ENCODE results near the gene CD74.

CD74 gene

DNA sequence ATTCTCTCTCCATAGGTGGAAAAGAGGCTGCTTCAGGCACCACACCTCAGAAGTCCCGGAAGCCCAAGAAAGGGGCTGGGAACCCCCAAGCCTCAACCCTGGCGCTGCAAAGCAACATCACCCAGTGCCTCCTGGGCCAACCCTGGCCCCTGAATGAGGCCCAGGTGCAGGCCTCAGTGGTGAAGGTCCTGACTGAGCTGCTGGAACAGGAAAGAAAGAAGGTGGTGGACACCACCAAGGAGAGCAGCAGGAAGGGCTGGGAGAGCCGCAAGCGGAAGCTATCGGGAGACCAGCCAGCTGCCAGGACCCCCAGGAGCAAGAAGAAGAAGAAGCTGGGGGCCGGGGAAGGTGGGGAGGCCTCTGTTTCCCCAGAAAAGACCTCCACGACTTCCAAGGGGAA, 16.4 kb downstream of the CD74 start:
- DNase-seq: no peak

DNA sequence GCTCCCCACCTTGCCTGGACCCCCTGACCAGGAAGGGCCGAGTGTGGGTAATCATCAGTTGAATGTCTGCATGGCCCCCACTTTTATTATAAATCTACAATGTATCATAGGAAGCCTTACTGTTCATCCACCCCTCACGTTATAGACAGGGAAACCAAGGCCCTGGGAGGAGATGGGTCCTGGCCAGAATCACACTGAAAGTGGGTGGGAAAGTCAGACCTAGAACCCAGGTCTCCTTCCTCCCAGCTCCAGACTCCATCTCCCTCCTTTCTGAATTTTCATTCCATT, 17.1 kb downstream of the CD74 start:
- DNase-seq: no peak

DNA sequence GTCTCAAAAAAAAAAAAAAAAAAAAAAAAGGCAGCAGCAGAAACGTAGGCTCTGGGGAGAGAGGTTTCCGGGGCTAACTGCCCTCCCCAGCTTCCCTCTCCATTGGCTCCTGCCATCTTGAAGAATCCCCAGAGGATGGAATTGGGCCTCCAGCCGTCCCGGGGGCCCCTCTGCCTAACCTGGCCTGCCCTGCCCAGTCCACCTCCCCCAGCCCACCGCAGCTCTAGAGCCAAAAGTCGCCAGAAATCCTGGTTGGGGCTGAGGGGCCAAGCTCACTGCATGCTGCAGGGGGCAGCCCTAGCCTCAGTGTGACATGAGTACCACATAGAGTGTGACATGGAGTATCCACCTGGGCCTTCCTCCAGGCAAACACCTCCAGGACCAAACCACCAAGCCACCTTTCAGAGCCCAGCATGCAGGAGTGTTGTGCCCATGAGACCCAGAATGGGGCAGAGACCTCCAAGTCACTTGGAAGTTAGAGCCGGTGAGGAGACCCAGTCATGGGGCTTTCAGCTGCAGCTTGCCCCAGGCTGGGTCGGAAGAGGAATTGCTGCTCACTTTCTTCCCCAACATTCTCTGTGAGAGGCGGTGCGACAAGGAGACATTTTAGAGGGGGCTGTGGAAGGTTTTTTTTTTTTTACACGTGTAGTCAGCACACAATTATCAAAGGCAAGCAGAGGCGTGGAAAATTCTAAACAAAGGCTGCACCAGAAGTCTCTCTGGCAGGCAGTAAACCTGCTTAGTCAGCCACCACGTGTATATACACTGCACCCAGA, 17.6 kb downstream of the CD74 start:
- DNase-seq: peak; percentile 16

DNA sequence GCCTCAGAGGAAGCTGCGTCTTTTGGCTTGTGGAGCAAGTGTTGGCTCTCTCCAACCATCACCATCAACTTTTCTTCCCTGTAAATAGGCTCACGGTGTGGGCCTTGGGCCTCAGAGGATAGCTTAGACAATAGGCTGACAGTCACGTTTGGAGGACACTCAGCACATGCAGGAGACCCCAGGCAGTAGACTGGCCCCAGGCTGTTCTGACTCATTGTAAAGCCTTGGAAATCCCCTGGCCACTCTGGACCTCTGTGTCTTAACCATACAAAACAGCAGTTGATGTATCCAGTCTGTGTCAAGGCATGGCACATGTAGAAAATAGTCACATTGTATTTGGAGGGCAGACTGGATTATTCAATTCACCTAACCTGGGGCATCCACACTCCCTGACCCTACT, 18.6 kb downstream of the CD74 start:
- DNase-seq: no peak

DNA sequence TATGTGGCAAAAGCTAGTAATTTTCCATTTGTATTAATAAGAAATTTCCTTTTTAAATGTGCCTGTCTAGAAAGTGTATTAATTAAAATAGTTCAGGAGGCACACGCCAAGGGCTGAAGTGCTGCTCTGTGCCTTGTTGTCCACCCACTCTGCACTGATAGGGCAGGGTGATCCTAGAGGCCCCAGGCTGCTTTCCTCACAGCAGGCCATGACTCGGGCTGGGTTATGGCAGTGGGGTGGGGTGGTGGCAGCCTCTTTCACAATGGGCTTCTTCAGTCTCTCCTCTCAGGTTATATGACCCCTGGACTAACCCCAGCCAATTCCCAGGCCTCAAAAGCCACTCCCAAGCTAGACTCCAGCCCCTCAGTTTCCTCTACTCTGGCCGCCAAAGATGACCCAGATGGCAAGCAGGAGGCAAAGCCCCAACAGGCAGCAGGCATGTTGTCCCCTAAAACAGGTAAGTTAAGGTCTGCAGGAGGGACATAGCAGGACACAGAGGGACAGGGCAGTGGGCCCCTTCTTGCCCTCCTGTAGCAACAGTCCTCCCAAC, 19.5 kb downstream of the CD74 start:
- DNase-seq: no peak

DNA sequence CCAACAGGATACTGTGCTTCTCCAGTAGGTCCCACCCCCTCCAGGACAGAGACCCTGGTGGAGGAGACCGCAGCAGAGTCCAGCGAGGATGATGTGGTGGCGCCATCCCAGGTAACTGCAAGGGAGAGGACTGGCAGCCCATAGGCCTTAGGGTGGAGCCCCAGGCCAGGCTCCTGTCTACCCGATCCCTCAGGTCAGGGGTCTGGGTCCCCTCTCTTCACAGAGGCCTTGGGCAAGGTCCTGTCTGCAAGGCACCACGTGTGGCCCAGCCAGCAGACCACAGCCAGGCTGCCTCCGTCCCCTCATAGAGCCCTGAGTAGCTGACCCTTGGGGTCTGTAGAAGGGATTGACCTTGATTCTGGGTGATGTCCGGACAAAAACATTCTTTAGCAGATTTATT, 20.0 kb downstream of the CD74 start:
- DNase-seq: no peak

DNA sequence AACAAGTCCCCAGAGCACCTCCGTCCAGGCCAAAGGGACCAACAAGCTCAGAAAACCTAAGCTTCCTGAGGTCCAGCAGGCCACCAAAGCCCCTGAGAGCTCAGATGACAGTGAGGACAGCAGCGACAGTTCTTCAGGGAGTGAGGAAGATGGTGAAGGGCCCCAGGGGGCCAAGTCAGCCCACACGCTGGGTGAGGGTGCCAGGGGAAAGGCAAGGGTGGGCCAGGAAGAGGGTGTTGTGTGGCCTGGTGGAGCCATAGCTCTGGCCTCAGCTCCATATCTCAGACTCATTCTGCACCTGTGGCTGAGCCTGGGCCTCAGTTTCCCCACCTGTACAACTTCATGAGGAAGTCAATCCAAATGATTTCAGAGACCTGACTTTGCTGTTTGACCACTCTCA, 20.7 kb downstream of the CD74 start:
- DNase-seq: no peak

DNA sequence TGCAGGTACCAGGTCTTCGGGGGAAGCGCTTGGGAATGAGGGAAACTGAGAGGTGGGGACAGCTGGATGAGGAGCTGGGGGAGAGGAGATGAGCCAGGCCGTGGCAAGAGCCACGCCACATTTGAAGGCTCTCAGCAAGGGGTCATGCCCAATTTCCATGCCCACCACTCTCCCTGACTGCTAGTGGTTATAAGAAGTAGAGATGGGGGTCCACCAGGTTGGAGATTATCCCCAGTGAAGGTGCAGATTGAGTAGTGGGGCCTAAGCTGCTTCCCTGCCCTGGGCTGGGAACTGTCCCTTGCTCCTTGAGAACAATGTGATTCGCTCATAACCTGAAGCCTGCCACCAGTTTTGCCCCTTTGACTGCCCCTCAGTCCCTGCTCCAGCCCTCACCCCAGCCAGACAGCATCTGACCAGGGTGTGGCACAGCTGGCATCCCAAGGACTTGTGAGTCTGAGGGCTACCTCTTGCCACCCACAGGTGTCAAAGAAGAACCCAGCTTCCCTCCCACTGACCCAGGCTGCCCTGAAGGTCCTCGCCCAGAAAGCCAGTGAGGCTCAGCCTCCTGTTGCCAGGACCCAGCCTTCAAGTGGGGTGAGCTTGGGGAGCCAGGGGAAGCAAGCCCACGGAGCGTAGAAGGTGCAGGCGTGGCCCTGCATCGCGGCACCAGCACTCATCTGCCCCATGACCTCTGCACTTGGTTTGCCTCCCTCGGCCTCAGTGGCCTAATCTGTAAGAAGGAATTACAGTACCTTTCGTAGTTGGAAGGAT, 21.5 kb downstream of the CD74 start:
- no peak for DNase-seq

DNA sequence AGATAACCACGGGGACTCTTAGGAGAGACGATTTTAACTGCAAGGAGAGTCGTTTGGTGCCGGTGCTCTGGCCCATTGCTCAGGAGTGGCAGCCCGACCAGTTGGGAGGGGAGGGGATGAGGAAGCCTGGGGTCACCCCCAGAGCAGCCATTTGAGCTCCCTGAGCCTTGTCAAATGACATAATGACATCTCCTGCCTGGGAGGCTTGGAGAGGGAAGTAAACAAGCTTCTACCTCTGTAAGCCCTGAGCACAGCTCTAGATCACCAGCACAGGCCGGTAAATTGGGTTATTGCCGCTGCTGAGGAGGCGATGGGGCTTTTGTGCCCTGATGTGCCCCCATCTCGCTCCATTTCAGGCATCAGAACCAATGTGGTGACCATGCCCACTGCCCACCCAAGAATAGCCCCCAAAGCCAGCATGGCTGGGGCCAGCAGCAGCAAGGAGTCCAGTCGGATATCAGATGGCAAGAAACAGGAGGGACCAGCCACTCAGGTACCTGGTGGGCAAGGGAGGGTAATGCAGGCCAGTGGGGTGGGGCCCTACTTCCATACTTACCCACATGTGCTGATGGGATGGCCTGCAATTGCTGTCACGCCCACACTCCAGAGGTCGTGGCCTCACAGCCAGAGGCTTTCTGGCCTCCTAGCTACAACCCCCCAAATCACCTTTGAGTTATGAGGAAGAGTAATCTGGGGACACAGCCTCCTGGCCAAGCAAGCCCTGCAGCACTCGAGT, 23.0 kb downstream of the CD74 start:
- DNase-seq: no peak

DNA sequence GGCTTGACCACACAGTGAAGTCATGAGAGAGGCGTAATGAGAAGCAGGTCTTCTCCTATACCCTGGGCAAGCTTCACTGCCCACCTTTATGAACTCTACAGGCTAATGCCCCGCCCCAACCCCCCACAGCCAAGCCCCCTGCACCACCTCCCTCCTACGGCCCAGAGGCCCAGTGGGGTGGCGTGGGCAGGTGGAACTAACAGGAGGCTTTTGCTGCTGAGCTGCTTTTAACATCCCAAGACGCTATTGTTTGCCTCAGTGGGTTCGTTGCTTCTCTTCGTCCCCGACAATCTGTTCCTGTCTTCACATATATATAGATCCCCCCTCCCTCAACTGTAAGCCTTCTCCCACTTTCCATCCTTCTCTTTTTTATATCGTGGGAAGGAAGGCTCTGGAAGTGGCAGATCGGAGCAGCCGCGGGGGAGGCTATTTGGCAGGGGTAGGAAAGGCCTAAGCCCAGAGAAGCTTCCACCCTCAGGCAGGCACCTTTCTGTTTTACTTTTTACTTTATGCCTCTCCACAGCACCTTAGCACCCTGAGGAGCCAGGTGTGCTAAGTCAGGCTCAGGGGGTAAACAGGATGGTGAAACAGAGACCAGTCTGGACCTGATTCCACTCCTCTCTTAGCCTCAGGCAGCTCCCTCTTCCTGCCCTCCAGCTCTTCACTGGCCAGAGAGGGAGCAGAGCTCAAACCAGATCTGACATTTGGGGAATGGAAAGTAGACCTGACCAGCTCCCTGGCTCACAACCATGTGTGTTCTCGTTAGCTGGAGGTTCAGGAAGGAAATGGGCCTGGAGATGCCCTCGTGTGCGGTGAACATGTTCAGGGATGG, 26.5 kb downstream of the CD74 start:
- DNase-seq: no peak

DNA sequence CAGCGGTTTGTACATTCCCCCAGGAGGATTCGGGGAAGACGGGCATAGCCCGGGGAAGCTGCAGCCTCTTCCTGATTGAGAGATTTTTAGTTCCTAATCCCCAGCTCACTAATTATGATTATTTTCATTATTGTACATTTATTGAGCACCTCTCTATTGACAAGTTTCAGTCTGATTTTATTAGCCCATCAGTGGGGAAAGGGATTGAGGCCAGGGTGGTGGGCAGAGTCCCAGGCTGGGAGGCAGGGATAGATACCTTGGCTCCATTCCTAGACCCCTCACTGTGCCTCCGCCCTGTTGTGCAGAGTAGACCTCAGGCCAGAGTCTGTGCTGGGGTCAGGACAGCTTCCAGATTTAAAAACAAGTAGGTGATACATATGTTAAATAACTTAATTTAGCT, 28.0 kb downstream of the CD74 start:
- DNase-seq: no peak

DNA sequence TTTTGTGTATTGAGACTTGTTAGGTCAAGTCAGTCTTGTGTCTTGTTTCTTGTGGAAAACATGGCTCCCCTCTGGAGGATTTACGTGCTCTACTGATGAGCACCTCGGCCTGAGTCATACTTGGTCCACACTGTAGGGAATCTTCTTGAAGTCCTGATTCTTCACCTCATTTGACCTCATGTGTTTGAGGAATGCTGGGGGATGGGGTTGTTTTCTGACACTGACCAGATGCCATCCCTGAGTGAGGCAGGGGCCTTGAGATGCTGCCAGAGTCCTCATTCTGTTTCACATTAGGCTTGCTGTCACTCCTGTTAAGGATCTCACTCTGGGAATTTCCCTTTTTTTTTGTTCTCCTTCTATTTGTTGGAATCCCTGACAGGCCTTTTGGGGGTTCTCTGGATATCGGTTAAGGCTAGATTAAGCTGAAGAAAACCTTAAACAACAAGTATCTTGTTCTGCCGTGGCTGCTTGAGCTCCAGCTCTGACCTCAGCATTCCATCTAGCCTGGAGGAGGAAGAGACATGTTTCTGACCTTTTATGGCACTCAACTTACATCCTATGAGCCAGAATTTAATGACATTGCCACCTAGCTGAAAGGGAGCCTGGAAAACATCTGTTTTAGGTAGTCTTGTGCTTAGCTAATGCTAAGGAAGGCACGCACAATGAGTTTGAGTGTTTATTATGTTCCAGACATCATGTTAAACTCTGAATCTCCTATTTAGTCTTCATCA, 34.6 kb downstream of the CD74 start:
- DNase-seq: no peak

DNA sequence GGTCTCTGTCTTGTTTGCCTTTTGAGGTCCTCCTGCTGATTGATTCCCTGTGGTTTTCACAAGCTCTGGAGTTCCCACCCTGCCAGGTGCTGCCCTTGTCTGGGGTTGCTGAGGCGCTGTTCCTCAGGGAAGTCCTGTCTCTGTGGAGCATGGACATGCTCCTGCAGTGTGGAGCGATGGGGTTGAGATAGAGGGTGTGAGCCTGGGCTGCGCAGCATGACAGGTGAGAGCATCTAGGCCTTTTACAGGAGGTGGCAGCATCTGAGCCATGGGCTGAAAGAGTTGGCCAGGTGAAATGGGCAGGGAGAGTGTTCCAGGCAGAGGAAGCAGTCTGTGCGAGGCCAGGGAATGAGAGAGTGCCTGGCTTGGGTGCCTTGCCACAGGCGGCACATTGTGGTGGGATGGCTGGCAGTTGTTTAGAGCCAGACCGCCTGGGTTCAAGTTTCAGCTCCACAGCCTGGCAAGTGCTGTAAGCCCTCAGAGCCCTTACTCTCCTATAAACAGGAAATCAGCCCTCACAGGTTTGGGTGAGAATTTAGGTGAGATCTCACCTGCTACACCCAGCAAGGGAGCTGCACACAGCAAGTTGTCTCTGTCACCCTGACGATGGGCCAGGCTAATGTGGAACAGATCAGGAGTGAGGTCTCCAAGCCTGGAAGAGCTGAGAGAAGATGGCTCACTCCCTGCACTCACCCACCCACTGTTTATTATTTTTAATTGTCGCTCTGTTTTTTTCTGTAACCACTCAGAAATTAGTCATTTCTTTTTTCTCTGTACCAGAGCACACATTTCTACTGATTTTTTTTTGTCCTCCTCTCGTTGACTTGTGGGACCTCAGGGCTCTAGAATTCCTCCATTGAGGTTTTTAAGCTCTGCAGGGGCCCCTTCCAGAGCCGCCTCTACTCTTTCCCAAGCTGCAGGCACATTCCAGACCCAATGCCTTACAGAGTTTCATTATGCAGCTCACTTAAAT, 35.6 kb downstream of the CD74 start:
- DNase-seq: no peak

DNA sequence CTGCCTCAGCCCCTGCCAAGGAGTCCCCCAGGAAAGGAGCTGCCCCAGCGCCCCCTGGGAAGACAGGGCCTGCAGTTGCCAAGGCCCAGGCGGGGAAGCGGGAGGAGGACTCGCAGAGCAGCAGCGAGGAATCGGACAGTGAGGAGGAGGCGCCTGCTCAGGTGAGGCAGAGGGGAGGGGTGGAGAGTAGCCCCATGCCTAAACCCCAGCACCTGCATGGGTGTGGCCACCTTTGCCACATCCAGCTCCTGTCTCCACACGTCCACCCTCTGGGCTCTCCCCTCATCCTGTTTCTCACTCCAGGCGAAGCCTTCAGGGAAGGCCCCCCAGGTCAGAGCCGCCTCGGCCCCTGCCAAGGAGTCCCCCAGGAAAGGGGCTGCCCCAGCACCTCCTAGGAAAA, 38.1 kb downstream of the CD74 start:
- no peak for DNase-seq

DNA sequence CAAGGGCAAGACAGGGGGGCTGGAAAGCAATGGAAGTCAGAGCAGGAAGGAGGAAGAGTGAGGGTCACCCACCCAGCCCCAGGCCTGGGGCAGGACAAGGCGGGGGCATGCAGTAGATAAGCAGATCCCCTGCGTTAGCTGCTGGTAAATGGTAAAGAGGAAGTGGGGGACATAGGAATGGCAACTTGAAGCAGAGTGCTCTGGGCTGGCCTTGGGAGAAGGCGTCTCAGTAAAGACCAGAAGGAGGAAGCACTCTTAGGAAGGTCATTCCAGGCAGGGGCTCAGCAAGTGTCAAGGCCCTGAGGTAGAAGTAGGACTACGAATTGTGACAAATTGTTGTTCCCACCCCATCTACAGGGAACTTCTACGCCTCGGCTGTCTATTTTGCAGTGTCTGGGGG, 40.1 kb downstream of the CD74 start:
- DNase-seq: no peak

DNA sequence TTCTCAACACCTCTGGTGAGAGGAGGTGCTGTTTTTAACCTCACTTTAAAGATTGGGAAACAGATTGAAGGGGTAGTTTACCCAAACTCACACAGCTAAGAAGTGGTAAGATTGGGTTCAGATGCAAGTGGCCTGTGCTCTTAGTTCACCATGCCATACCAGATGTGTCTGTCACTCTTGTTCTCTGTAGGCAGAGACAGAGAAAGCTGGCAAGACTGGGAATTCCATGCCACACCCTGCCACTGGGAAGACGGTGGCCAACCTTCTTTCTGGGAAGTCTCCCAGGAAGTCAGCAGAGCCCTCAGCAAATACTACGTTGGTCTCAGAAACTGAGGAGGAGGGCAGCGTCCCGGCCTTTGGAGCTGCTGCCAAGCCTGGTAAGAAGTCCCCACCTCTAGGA, 44.2 kb downstream of the CD74 start:
- DNase-seq: no peak

DNA sequence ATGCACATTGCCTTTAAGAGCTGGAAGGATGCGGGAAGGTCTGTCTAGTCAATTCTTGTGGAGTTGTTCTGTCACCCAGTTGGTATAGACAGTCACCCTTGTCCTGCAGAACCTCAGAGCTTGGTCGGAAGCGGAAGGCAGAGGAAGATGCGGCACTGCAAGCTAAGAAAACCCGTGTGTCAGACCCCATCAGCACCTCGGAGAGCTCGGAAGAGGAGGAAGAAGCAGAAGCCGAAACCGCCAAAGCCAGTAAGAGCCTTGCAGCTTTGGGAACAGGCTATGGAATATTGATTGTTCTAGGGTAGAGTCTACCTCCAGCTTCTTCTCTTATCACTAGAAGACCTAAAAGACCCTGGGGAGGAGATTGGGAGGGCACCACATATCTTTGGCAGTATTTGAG, 48.7 kb downstream of the CD74 start:
- no peak for DNase-seq

DNA sequence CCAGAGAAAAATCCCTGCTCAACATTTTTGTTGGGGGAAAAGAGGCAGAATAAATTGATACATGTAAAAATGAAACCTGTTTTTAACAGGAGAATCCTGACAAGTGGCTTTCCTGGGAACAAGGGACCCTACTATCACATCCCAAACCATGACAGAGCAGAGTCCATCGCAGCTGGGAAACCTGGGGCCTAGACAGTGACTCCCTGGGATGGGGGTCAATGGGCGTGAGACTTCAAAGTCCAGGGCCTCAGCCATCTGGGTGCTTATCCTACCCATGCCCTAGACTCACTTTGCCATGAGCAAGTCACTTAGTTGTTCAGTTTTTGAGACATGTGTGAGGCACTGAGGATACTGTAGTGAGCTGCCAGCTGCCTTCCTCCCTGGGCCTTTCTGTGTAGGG, 49.5 kb downstream of the CD74 start:
- DNase-seq: no peak

DNA sequence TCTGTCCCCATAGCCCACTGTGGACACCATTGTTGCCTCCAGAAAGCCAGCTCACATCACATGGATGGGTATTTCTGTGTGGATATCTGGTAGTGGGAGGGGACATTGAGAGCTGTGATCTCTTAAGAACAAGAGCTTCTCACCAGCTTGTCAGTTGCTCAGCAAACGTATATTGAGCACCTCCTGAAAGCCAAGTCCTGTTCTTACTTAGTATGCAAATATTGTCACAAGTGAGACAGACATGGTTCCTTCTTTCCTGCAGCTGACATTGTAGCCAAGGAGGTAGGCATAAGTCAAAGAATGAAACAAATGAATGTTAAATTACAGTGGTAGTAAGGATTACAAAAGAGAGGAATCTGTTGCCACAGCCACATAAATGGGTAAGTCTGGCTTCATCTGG, 51.4 kb downstream of the CD74 start:
- DNase-seq: no peak

DNA sequence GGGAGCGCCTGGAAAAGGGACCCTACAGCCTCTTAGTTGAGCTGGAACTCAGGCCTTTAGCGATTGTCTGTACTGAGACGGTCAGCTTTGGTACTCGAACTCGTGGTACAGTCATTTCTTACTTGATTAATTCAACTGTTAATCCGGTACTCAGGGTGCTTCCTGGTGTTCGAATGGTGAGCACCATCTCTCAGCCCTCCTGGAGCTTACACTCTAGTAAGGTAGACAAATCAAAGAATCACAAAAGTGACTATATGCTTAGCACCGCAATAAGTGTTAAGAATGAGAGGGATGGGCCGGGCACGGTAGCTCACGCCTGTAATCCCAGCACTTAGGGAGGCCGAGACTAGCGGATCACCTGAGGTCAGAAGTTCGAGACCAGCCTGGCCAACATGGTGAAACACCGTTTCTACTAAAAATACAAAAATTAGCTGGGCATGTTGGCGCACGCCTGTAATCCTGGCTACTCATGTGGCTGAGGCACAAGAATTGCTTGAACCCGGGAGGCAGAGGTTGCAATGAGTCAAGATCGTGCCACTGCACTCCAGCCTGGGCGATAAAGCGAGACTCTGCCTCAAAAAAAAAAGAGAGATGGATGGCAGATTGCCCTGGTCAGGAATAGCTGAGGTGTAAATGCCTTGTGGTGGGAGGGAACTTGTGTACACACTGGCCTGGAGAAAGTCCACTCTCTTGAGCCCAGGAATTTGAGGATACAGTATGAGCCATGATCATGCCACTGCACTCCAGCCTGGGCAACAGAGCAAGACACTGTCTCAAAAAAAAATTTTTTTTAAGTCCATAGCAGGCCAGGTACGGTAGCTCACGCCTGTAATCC, 54.2 kb downstream of the CD74 start:
- no peak for DNase-seq
